Measurements from ENCODE around the gene DET1.

GRCh38 chr15:88477126-88477525 is 69.4 kb downstream of the DET1 start:
- TF ChIP-seq, protein P1, sequence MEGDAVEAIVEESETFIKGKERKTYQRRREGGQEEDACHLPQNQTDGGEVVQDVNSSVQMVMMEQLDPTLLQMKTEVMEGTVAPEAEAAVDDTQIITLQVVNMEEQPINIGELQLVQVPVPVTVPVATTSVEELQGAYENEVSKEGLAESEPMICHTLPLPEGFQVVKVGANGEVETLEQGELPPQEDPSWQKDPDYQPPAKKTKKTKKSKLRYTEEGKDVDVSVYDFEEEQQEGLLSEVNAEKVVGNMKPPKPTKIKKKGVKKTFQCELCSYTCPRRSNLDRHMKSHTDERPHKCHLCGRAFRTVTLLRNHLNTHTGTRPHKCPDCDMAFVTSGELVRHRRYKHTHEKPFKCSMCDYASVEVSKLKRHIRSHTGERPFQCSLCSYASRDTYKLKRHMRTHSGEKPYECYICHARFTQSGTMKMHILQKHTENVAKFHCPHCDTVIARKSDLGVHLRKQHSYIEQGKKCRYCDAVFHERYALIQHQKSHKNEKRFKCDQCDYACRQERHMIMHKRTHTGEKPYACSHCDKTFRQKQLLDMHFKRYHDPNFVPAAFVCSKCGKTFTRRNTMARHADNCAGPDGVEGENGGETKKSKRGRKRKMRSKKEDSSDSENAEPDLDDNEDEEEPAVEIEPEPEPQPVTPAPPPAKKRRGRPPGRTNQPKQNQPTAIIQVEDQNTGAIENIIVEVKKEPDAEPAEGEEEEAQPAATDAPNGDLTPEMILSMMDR (IDR thresholded peaks at IDR 0.05; ENCODE audit: low read depth, low read length), result no peak
- no peak for TF ChIP-seq MYC (IDR thresholded peaks at IDR 0.05; ENCODE audit: low read depth, low read length)

All from NB4 (cell line).